Activated naive CD4-positive, alpha-beta T cell treated with anti-CD3 and anti-CD28 coated beads, Interleukin-2, amount 50 U/mL, for 24 hours (primary cell): Measurements from ENCODE around the gene PRDM16.
"Not testable (repeated sequence)": the region's sequence is repeated elsewhere in the genome, so short reads cannot be mapped to it uniquely, and the experiment has no call there.

Experiments
- H3K27ac Mint-ChIP-seq: one replicate; pipeline ENCODE4 v1.8.0; 2021; ENCODE audit warnings: mild to moderate bottlenecking, mixed read lengths
- H3K27me3 Mint-ChIP-seq: one replicate; pipeline ENCODE4 v1.8.0; 2021; ENCODE audit warnings: mixed read lengths
- H3K36me3 Mint-ChIP-seq: one replicate; pipeline ENCODE4 v1.8.0; 2021; ENCODE audit warnings: mixed read lengths
- H3K4me1 Mint-ChIP-seq: one replicate; pipeline ENCODE4 v1.8.0; 2021; ENCODE audit warnings: mixed read lengths
- H3K4me3 Mint-ChIP-seq: one replicate; pipeline ENCODE4 v1.8.0; 2021; ENCODE audit warnings: mild to moderate bottlenecking, mixed read lengths
- H3K9me3 Mint-ChIP-seq: one replicate; pipeline ENCODE4 v1.8.0; 2021; ENCODE audit warnings: mixed read lengths

The PRDM16 gene

GRCh38 chr1:3078871-3079270 is 9.9 kb downstream of the PRDM16 start:
- H3K9me3 Mint-ChIP-seq: no peaks in the 10 kb centered on the region
- no peak overlapping the region for H3K27ac Mint-ChIP-seq
- no peaks in the 10 kb centered on the region for H3K36me3 Mint-ChIP-seq
- H3K4me1 Mint-ChIP-seq: no peaks in the 10 kb centered on the region
- no peak overlapping the region for H3K4me3 Mint-ChIP-seq
- peaks cover 6% of the 10 kb centered on the region for H3K27me3 Mint-ChIP-seq

GRCh38 chr1:3079381-3080052 is 10.5 kb downstream of the PRDM16 start:
- Mint-ChIP-seq H3K27ac (no peak overlapping the region), H3K27me3 (peaks cover 6% of the 10 kb centered on the region), H3K9me3 (no peaks in the 10 kb centered on the region), H3K36me3 (no peaks in the 10 kb centered on the region), H3K4me1 (no peaks in the 10 kb centered on the region), H3K4me3 (no peak overlapping the region)

- Mint-ChIP-seq H3K4me1 (no peaks in the 10 kb centered on the region), H3K27ac (no peak overlapping the region), H3K9me3 (no peaks in the 10 kb centered on the region), H3K36me3 (no peaks in the 10 kb centered on the region), H3K4me3 (no peak overlapping the region), H3K27me3 (peaks cover 5% of the 10 kb centered on the region)
These were observed 11.3 kb downstream of the PRDM16 start for GRCh38 chr1:3080053-3080955.

GRCh38 chr1:3081171-3081683 is 12.2 kb downstream of the PRDM16 start:
- no peaks in the 10 kb centered on the region for H3K36me3 Mint-ChIP-seq
- no peaks in the 10 kb centered on the region for H3K9me3 Mint-ChIP-seq
- no peaks in the 10 kb centered on the region for H3K4me1 Mint-ChIP-seq
- peaks cover 4% of the 10 kb centered on the region for H3K27me3 Mint-ChIP-seq
- H3K27ac Mint-ChIP-seq: no peak overlapping the region
- no peak overlapping the region for H3K4me3 Mint-ChIP-seq

- no peaks in the 10 kb centered on the region for H3K4me1 Mint-ChIP-seq
- no peak overlapping the region for H3K27ac Mint-ChIP-seq
These were observed 13.0 kb downstream of the PRDM16 start for GRCh38 chr1:3082051-3082450.

GRCh38 chr1:3082571-3083516 is 13.8 kb downstream of the PRDM16 start:
- Mint-ChIP-seq H3K4me3 (no peak overlapping the region), H3K9me3 (no peaks in the 10 kb centered on the region), H3K36me3 (no peaks in the 10 kb centered on the region), H3K4me1 (no peaks in the 10 kb centered on the region), H3K27me3 (peaks cover 1% of the 10 kb centered on the region), H3K27ac (no peak overlapping the region)

More at GRCh38 chr1:3082051-3082450, 13.0 kb downstream of the PRDM16 start:
- no peaks in the 10 kb centered on the region for H3K9me3 Mint-ChIP-seq
- peaks cover 3% of the 10 kb centered on the region for H3K27me3 Mint-ChIP-seq
- H3K4me3 Mint-ChIP-seq: no peak overlapping the region
- H3K36me3 Mint-ChIP-seq: no peaks in the 10 kb centered on the region

GRCh38 chr1:3084154-3084553 is 15.2 kb downstream of the PRDM16 start:
- Mint-ChIP-seq H3K27ac (no peak overlapping the region), H3K9me3 (no peaks in the 10 kb centered on the region), H3K36me3 (no peaks in the 10 kb centered on the region), H3K27me3 (peaks cover 1% of the 10 kb centered on the region), H3K4me1 (no peaks in the 10 kb centered on the region), H3K4me3 (no peak overlapping the region)

GRCh38 chr1:3084726-3085125 is 15.7 kb downstream of the PRDM16 start:
- Mint-ChIP-seq H3K4me1 (no peaks in the 10 kb centered on the region), H3K9me3 (no peaks in the 10 kb centered on the region), H3K36me3 (no peaks in the 10 kb centered on the region), H3K4me3 (no peak overlapping the region), H3K27me3 (no peaks in the 10 kb centered on the region), H3K27ac (no peak overlapping the region)

- Mint-ChIP-seq H3K9me3 (no peaks in the 10 kb centered on the region), H3K4me1 (no peaks in the 10 kb centered on the region), H3K36me3 (no peaks in the 10 kb centered on the region), H3K27ac (no peak overlapping the region), H3K4me3 (no peak overlapping the region), H3K27me3 (no peaks in the 10 kb centered on the region)
These were observed 16.7 kb downstream of the PRDM16 start for GRCh38 chr1:3085721-3086120.

- H3K9me3 Mint-ChIP-seq: no peaks in the 10 kb centered on the region
- no peak overlapping the region for H3K4me3 Mint-ChIP-seq
- H3K27me3 Mint-ChIP-seq: no peaks in the 10 kb centered on the region
- no peak overlapping the region for H3K27ac Mint-ChIP-seq
- H3K4me1 Mint-ChIP-seq: no peaks in the 10 kb centered on the region
- no peaks in the 10 kb centered on the region for H3K36me3 Mint-ChIP-seq
These were observed 17.4 kb downstream of the PRDM16 start for GRCh38 chr1:3086272-3086974.

- H3K27ac Mint-ChIP-seq: no peak overlapping the region
- no peaks in the 10 kb centered on the region for H3K27me3 Mint-ChIP-seq
- no peak overlapping the region for H3K4me3 Mint-ChIP-seq
- no peaks in the 10 kb centered on the region for H3K4me1 Mint-ChIP-seq
- no peaks in the 10 kb centered on the region for H3K9me3 Mint-ChIP-seq
- no peaks in the 10 kb centered on the region for H3K36me3 Mint-ChIP-seq
These were observed 18.0 kb downstream of the PRDM16 start for GRCh38 chr1:3087049-3087448.

GRCh38 chr1:3087946-3088668 is 19.1 kb downstream of the PRDM16 start:
- not testable (repeated sequence) for H3K9me3 Mint-ChIP-seq, H3K4me1 Mint-ChIP-seq, H3K27ac Mint-ChIP-seq, H3K36me3 Mint-ChIP-seq, H3K27me3 Mint-ChIP-seq, H3K4me3 Mint-ChIP-seq

- Mint-ChIP-seq H3K9me3 (no peaks in the 10 kb centered on the region), H3K4me1 (no peaks in the 10 kb centered on the region), H3K27me3 (peaks cover 3% of the 10 kb centered on the region), H3K4me3 (no peak overlapping the region), H3K27ac (no peak overlapping the region), H3K36me3 (no peaks in the 10 kb centered on the region)
These were observed 20.5 kb downstream of the PRDM16 start for GRCh38 chr1:3089490-3089889.

- H3K9me3 Mint-ChIP-seq: no peaks in the 10 kb centered on the region
- peaks cover 3% of the 10 kb centered on the region for H3K27me3 Mint-ChIP-seq
- no peaks in the 10 kb centered on the region for H3K4me1 Mint-ChIP-seq
- H3K27ac Mint-ChIP-seq: no peak overlapping the region
- H3K36me3 Mint-ChIP-seq: no peaks in the 10 kb centered on the region
- no peak overlapping the region for H3K4me3 Mint-ChIP-seq
These were observed 22.3 kb downstream of the PRDM16 start for GRCh38 chr1:3091334-3091733.
